ENCODE data around the gene SPART.

Gene SPART

GRCh38 chr13:36275190-36276002, 70.8 kb downstream of the SPART start:
- no peak overlapping the region for H3K4me3 Mint-ChIP-seq
- H3K27ac Mint-ChIP-seq, result no peak overlapping the region
- no peaks in the 10 kb centered on the region for H3K4me1 Mint-ChIP-seq (ENCODE audit: low read depth)
- DNase-seq (ENCODE audit: low spot score), result no peak
- no peaks in the 10 kb centered on the region for H3K36me3 Mint-ChIP-seq (ENCODE audit: low read depth)
- no peaks in the 10 kb centered on the region for H3K27me3 Mint-ChIP-seq (ENCODE audit: low read depth)
- H3K9me3 Mint-ChIP-seq, result no peaks in the 10 kb centered on the region

DNA sequence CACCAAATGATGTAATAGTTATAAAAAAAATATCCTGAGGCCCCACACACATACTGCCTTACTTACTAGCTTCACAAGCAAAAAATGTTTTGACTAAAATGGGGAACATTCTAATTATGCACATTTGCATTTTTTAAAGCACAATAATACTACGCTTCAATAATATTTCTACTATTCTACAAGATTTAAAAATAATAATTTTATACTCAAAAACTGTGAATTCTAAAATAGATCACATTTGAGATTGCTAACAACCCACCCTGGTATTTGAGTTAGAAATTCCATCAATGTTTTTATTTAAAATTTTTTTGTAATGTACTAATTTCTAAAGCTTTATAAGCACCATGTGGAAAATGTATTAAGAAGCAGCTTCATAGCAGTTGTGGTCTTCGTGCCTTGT, 72.8 kb downstream of the SPART start:
- Mint-ChIP-seq H3K27ac (no peak overlapping the region), H3K4me3 (no peak overlapping the region), H3K9me3 (no peaks in the 10 kb centered on the region), H3K36me3 (ENCODE audit: low read depth) (no peaks in the 10 kb centered on the region), H3K4me1 (ENCODE audit: low read depth) (no peaks in the 10 kb centered on the region), H3K27me3 (ENCODE audit: low read depth) (peaks cover 2% of the 10 kb centered on the region)
- DNase-seq (ENCODE audit: low spot score), result no peak

DNA sequence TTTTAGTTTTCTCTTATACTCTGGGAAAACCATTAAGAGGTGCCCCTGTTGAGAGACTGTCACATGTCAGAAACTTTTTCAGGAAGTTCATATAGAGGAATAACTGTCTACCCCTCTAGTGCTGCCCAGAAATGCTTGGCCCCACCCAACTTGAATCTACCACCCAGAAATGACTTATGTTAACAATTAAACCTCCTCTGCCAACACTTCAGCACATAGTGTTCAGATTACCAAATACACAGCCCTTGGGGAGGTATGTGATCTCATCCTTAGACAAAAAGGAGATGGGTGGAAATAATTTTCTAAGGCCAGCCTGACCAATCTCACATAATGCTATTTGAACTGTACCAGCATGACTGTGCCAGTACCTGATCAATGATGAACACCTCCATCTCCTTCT, 84.2 kb downstream of the SPART start:
- no peaks in the 10 kb centered on the region for H3K36me3 Mint-ChIP-seq (ENCODE audit: low read depth)
- H3K9me3 Mint-ChIP-seq, result no peaks in the 10 kb centered on the region
- H3K4me1 Mint-ChIP-seq (ENCODE audit: low read depth), result no peaks in the 10 kb centered on the region
- no peak overlapping the region for H3K27ac Mint-ChIP-seq
- no peak for DNase-seq (ENCODE audit: low spot score)
- peaks cover 8% of the 10 kb centered on the region for H3K27me3 Mint-ChIP-seq (ENCODE audit: low read depth)
- H3K4me3 Mint-ChIP-seq, result no peak overlapping the region

- Mint-ChIP-seq H3K9me3 (no peaks in the 10 kb centered on the region), H3K4me1 (ENCODE audit: low read depth) (no peaks in the 10 kb centered on the region), H3K4me3 (no peak overlapping the region), H3K27ac (no peak overlapping the region), H3K36me3 (ENCODE audit: low read depth) (no peaks in the 10 kb centered on the region), H3K27me3 (ENCODE audit: low read depth) (peaks cover 8% of the 10 kb centered on the region)
- DNase-seq (ENCODE audit: low spot score), result no peak
Observed at GRCh38 chr13:36261011-36261410, 85.2 kb downstream of the SPART start.

DNA sequence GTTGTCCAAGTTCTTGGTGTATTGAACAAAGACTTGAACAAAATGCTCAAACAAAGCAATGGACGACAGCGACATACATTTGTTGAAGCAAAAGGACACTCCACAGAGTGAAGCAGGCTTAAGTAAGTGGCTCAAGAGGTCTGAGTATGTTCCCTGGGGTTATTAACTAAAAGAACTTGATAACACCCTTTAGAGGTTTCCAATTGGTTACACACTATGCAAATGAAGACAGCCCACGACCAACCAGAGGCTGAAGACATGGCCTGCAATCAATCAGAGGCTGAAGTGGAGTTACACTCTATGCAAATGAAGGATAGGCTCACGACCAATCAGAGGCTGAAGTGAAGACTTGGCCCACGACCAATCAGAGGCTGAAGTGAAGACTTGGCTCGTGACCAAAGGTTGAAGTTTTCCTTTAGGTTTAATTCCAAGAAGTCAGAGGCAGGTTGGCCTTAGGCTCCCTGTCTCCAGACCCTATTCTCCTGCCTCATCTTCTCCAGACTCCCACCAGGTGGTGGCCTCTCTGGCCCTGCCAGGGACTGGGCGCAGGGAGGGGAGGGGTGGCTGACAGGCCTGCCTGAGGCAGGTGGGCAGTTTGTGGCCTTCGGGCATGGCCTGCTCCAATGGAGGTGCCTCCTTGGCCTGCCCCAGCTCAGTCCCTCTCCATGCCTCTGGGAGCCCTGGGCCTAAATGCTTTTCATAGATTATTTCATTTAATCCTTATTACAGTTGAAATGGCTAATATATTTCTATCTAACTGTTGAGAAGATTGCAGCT, 86.6 kb downstream of the SPART start:
- no peaks in the 10 kb centered on the region for H3K4me1 Mint-ChIP-seq (ENCODE audit: low read depth)
- H3K4me3 Mint-ChIP-seq, result no peak overlapping the region
- H3K27ac Mint-ChIP-seq, result no peak overlapping the region
- H3K27me3 Mint-ChIP-seq (ENCODE audit: low read depth), result peaks cover 8% of the 10 kb centered on the region
- no peak for DNase-seq (ENCODE audit: low spot score)
- H3K36me3 Mint-ChIP-seq (ENCODE audit: low read depth), result no peaks in the 10 kb centered on the region
- no peaks in the 10 kb centered on the region for H3K9me3 Mint-ChIP-seq

- no peak overlapping the region for H3K27ac Mint-ChIP-seq
Observed at GRCh38 chr13:36258831-36259230, 87.4 kb downstream of the SPART start.

More at GRCh38 chr13:36258831-36259230, 87.4 kb downstream of the SPART start:
- Mint-ChIP-seq H3K4me1 (ENCODE audit: low read depth) (no peaks in the 10 kb centered on the region), H3K36me3 (ENCODE audit: low read depth) (no peaks in the 10 kb centered on the region), H3K27me3 (ENCODE audit: low read depth) (peaks cover 4% of the 10 kb centered on the region), H3K9me3 (no peaks in the 10 kb centered on the region), H3K4me3 (no peak overlapping the region)
- DNase-seq (ENCODE audit: low spot score), result no peak

Measured in T-helper 2 cell treated with Interferon-gamma antibody and Interleukin-4, amounts not matched to agents 5 μg/mL and 100 μg/mL, for 36 hours (primary cell).